GM19452 (cell line): Measurements from ENCODE around the gene SMIM35.

Experiments
- ATAC-seq: cut with Tn5 transposase; IDR thresholded peaks from one replicate; pipeline ENCODE4 v1.9.1; 2021; ENCODE audit not compliant: unreplicated experiment

SMIM35 gene

DNA sequence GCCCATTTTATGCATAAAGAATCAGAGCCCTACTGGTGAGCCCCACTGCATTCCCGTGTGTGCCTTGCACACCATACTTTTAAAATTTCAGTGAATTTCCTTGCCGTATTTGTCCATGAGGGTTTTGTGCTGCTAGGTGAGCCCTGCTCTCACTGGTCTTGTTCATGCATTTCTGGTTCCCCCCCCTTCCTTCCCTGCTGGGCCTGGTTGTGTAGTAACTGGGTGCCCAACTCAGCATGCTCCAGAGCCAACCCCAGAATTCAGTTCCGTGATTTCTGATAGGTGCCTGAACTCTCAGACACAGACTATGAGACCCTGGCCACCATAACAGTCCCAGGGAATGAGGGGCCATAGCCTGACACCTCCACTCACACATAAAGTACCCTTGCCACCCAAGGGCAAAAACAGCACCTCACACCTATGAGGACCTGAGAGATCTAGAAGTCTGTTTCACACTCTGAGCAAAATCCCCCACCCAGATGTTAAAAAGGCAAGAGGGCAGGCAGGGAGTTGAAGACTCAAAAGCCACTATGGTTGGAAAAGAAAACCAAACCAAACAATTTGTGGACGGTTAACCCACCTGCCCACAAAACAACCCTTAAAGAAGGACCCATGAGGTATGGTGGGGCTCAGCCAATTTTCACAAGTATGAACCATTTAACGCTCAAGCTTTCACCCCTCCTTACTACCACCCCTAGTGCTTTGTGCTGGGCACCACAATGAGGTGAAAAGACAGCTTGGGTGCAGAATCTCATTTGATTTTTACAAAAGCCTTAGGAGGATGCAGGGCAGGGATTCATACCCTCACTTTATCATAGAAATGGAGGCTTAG is 117.4 kb downstream of the SMIM35 start:
- no peak for ATAC-seq

DNA sequence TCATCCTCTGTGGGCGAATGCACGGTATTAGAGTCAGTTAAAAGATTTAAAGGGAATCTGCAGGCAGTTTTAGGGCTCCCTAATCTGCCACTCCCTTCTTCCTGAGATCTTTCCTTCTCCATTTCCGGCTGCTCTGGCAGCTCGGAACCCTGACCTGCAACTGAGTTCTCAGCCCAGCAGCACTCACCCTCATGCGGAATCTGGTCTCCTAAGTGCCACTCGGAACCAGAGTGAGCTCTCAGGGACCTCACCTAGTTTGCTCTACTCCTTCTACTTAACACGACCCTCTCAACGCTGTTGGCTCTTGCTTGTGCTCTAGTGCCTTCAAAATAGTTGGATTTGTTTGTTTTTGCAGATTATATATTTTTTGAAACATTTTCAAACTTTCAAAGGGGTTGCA is 119.9 kb downstream of the SMIM35 start:
- ATAC-seq: no peak

DNA sequence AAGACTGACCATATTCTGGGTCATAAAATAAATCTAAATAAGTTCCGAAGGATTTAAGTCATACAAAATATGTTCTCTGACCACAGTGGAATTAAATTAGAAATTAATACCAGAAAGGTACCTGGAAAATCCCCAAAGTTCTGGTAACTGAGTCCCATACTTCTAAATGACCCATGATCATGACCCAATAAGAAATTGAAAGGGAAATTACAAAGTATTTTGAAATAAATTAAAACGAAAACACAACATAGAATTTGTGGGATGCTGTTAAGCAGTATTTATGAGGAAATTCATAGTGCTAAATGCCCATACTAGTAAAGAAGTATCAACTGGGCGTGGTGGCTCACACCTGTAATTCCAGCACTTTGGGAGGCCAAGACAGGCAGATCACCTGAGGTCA is 123.9 kb downstream of the SMIM35 start:
- no peak for ATAC-seq

DNA sequence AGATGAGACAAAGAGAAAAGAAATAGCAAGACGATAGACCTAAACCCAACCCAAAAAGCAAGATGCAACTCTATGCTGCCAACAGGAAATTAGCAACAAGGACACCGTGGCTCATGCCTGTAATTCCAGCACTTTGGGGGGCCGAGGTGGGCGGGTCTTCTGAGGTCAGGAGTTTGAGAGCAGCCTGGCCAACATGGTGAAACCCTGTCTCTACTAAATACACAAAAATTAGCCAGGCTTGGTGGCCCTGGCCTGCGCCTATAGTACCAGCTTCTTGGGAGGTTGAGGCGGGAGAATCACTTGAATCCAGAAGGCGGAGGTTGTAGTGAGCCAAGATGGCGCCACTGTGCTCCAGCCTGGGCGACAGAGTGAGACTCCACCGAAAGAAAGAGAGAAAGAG is 124.9 kb downstream of the SMIM35 start:
- no peak for ATAC-seq

DNA sequence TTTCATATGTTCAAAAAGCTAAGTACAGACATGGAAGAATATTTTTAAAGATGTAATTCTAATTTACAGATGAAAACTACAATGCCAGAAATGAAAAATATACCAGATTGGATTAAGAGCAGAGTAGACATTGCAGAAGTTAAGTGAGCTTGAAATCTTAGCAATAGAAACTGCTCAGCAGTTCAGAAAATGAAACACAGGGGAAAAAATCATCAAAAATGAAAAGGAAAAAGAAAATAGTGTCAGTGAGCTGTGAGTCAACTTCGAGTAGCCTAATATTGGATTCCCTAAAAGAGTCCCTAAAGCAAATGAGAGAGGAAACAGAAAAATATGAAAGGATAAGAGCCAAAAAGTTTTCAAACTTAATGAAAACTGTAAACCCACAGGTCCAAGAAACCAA is 126.4 kb downstream of the SMIM35 start:
- no peak for ATAC-seq

DNA sequence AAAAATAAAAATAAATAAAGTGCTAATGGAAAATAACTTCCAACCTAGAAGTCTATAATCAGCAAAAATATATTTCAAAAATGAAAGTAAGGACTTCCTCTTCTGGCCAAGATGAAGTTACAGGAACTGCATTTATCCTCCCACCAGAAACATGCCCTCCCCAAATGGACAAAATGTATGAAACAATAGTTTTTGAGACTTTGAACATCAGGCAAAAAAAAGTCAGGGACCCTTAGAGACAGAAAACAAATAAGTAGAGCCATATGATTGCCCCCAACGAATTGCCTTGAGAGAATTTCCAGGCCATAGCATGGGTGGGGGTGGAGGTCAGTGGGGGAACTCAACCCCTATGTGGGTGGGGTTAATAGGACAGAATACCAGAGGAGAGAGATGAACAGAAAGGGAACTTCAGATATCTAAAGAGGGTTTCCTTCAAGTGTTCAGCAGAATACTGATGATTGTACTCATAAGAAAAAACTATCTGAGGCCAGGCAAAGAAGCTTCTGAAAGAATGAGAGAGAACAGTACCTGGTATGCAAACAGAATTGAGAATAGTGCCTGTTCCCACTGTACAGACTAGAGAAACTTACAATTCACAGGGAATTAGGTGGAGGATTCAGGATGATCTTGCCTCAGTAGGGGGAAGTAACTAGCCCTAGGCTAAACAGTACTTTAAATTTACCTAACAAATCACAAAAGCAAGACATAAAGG is 127.2 kb downstream of the SMIM35 start:
- no peak for ATAC-seq

DNA sequence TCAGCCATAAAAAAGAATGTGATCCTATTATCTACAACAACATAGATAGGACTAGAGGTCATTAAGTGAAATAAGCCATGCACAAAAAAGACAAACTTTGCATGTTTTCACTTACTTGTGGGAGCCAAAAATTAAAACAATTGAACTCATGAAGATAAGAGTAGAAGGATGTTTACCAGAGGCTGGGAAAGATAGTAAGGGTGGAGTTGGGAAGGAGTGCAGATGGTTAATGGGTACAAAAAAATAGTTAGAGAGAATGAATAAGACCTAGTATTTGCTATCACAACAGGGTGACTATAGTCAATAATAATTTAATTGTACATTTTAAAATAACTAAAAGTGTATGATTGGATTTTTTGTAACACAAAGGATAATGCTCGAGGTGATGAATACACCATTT is 127.8 kb downstream of the SMIM35 start:
- ATAC-seq: no peak
